ENCODE measurements around the gene IQSEC1. TPM values are rescaled to one million over a fixed set of nuclear protein-coding genes. Genes with fewer than 3 reads are reported as not detected.

IQSEC1 gene
- total RNA-seq, 2 donors from 2014 or later, result 22.7 to 24.5 TPM

DNA sequence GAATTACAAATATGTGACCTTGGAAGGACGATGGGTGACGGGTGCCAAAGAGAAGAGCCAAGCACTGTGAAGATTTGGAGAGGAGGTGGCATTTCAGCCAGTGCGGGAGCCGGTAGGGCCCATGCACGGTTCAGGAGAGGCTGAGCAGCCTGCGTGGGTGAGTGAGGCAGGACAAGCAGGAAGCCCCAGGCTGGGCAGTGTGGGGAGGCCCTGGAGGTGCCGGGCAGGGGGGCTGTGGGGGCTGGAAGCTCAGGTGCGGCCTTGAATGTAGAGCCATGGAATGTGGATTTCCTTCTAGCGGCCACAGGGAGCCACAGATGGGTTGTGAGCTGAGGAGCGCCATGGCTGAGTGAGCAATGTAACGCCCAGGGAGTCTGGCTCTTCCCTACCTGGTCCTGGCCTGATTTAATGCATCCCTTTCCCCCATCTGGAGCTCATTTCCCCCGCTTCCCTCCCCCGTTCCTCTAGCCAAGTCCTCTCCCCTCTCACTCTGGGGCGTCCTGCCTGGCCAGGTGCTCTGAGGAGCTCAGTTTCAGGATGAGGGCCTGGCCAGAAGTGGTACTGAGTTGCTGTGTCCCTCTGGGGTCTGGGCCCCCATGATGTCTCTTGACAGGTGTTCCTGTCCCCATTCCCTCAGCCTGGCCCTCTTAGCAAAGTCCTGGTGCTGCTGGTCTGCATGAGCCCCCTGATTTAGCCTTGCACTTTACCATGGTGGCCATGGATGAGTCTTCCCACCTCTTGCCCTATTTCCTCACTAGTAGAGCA is 41.8 kb upstream of the IQSEC1 start:
- no peak overlapping the region for H3K27ac Mint-ChIP-seq
- H3K36me3 ChIP-seq (ENCODE audit: control insufficient read depth, insufficient read depth, low read length), result no peaks in the 10 kb centered on the region
- DNase-seq, result peak; percentile 44
- H3K27me3 Mint-ChIP-seq (ENCODE audit: insufficient read depth), result no peaks in the 10 kb centered on the region
- 86 to 88% methylated on average over 14 of the region's 14 CpGs for WGBS, 2 experiments (ENCODE audit: insufficient coverage in 1 of 2, insufficient read length in 1 of 2)
- no peak overlapping the region for H3K4me3 Mint-ChIP-seq
- no peak overlapping the region for H3K27ac ChIP-seq (ENCODE audit: low read depth, low read length)
- peaks cover 6% of the 10 kb centered on the region for H3K4me1 Mint-ChIP-seq
- H3K9me3 ChIP-seq (ENCODE audit: control insufficient read depth, low read length), result no peaks in the 10 kb centered on the region
- no peak overlapping the region for H3K9ac ChIP-seq (ENCODE audit: extremely low read depth, low read length, poor library complexity, severe bottlenecking)
- no peak overlapping the region for H3K4me3 ChIP-seq (ENCODE audit: low read length)
- H3K36me3 Mint-ChIP-seq (ENCODE audit: low read depth), result no peaks in the 10 kb centered on the region
- no peaks in the 10 kb centered on the region for H3K4me1 ChIP-seq (ENCODE audit: control insufficient read depth, insufficient read depth, low read length)
- no peaks in the 10 kb centered on the region for H3K9me3 Mint-ChIP-seq
- TF ChIP-seq, protein P1, sequence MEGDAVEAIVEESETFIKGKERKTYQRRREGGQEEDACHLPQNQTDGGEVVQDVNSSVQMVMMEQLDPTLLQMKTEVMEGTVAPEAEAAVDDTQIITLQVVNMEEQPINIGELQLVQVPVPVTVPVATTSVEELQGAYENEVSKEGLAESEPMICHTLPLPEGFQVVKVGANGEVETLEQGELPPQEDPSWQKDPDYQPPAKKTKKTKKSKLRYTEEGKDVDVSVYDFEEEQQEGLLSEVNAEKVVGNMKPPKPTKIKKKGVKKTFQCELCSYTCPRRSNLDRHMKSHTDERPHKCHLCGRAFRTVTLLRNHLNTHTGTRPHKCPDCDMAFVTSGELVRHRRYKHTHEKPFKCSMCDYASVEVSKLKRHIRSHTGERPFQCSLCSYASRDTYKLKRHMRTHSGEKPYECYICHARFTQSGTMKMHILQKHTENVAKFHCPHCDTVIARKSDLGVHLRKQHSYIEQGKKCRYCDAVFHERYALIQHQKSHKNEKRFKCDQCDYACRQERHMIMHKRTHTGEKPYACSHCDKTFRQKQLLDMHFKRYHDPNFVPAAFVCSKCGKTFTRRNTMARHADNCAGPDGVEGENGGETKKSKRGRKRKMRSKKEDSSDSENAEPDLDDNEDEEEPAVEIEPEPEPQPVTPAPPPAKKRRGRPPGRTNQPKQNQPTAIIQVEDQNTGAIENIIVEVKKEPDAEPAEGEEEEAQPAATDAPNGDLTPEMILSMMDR (conservative IDR thresholded peaks at IDR 0.05), result no peak
- H3K27me3 ChIP-seq (ENCODE audit: control insufficient read depth, insufficient read depth, low read length, poor library complexity, severe bottlenecking), result no peaks in the 10 kb centered on the region

DNA sequence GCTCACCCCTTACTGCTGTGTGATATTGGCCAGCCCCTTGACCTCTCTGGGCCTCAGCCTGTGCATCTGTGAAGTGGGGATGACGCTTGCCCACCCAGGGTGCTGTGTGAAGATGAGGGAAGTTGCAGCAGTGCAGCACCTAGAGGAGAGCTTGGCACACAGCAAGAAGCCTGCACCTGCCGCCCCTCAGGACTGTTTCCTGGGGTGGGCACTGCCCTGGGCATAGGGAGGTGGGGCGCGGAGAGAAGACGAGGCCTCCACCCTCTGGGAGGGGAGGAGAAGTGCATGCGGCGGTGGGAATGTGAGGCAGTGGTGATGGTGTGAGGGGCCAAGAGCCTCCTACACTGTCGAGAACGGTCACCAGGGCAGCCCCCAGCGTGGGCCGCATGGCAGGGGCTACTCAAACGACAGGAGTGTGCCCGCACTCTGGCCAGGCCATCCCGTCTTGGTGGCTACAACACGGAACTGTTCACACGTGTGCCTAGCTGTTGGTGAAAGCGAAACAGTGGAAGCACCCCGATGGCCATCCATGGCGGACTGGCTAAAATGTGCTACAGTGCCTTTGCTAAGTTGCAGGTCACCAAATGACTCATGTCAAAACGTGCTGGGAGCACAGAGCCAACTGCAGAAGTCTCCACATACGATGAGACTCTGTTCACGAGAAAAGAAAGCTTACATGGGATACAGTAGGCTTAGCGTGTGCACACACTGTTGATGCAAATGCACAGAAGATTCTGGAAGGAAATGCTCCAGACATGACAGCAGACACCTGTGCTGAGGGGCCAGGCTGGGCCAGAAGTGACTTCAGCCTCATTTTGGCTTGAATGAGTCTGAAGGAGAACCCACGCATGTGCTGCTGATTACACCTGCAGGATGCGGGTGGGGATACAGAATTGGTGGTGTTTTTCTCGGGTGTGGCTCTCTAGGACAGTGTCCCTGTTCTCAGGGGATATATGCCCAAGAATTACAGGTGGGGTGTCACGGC is 40.4 kb upstream of the IQSEC1 start:
- Mint-ChIP-seq H3K4me3 (no peak overlapping the region), H3K4me1 (peaks cover 6% of the 10 kb centered on the region), H3K36me3 (ENCODE audit: low read depth) (no peaks in the 10 kb centered on the region), H3K27me3 (ENCODE audit: insufficient read depth) (no peaks in the 10 kb centered on the region), H3K27ac (no peak overlapping the region), H3K9me3 (no peaks in the 10 kb centered on the region)
- TF ChIP-seq, protein P1 (conservative IDR thresholded peaks at IDR 0.05), result no peak
- Histone ChIP-seq H3K36me3 (ENCODE audit: control insufficient read depth, insufficient read depth, low read length) (no peaks in the 10 kb centered on the region), H3K9me3 (ENCODE audit: control insufficient read depth, low read length) (no peaks in the 10 kb centered on the region), H3K9ac (ENCODE audit: extremely low read depth, low read length, poor library complexity, severe bottlenecking) (no peak overlapping the region), H3K27me3 (ENCODE audit: control insufficient read depth, insufficient read depth, low read length, poor library complexity, severe bottlenecking) (no peaks in the 10 kb centered on the region), H3K4me1 (ENCODE audit: control insufficient read depth, insufficient read depth, low read length) (no peaks in the 10 kb centered on the region), H3K4me3 (ENCODE audit: low read length) (no peak overlapping the region), H3K27ac (ENCODE audit: low read depth, low read length) (no peak overlapping the region)
- 87 to 90% methylated on average over 21 to 27 of the region's 27 CpGs for WGBS, 2 experiments (ENCODE audit: insufficient coverage in 1 of 2, insufficient read length in 1 of 2)
- peak; percentile 44 for DNase-seq

DNA sequence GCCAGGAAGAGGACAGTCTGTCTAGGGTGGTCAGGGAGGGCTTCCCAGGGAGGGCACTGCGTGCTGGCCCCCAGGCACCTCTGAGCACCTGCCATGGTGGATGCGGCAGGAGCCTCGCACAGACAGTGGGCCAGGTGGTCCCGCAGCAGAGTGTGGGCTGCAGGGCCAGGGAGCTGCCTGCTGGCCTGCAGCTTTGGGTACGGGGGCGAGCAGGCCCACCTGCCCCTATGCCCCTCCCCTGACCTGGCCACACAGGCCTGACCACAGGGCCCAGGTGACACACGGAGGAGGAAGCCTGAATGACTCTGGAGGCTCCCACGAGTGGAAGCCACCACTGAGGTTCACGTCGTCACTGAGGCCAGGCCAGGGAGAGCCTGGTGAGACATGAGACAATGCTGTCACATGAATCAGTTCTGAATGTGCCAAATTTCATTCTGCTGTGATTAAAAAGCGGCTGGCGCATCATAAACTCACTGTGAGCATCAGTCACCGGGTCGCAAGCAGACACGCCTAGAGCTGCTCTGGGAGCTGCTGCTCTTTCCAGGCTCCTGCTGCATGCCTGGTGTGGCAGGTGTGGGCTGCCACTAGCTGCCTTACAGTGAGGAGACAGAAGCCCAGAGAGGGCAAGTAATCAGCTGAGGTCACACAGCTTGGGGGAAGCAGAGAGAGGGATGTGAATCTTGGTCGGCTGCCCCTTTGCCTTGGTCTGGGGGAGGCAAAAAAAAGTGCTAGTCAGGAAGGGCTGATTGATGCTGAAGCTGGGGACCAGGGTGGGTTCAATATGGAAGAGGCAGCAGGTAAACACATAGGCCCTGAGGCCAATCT is 39.5 kb upstream of the IQSEC1 start:
- no peak overlapping the region for H3K9ac ChIP-seq (ENCODE audit: extremely low read depth, low read length, poor library complexity, severe bottlenecking)
- no peaks in the 10 kb centered on the region for H3K9me3 Mint-ChIP-seq
- H3K4me3 ChIP-seq (ENCODE audit: low read length), result no peak overlapping the region
- no peaks in the 10 kb centered on the region for H3K9me3 ChIP-seq (ENCODE audit: control insufficient read depth, low read length)
- WGBS, 2 experiments (ENCODE audit: insufficient coverage in 1 of 2, insufficient read length in 1 of 2), result 84 to 92% methylated on average over 8 to 16 of the region's 16 CpGs
- no peaks in the 10 kb centered on the region for H3K4me1 ChIP-seq (ENCODE audit: control insufficient read depth, insufficient read depth, low read length)
- no peak overlapping the region for H3K27ac Mint-ChIP-seq
- no peaks in the 10 kb centered on the region for H3K36me3 ChIP-seq (ENCODE audit: control insufficient read depth, insufficient read depth, low read length)
- no peaks in the 10 kb centered on the region for H3K27me3 ChIP-seq (ENCODE audit: control insufficient read depth, insufficient read depth, low read length, poor library complexity, severe bottlenecking)
- no peak overlapping the region for H3K4me3 Mint-ChIP-seq
- H3K27me3 Mint-ChIP-seq (ENCODE audit: insufficient read depth), result no peaks in the 10 kb centered on the region
- no peak for DNase-seq
- no peaks in the 10 kb centered on the region for H3K36me3 Mint-ChIP-seq (ENCODE audit: low read depth)
- TF ChIP-seq, protein P1 (conservative IDR thresholded peaks at IDR 0.05), result no peak
- no peak overlapping the region for H3K27ac ChIP-seq (ENCODE audit: low read depth, low read length)
- peaks cover 6% of the 10 kb centered on the region for H3K4me1 Mint-ChIP-seq
